Osteocyte (in vitro differentiated cells): ENCODE data around the gene DOCK8. TPM values are rescaled to one million over a fixed set of nuclear protein-coding genes. Genes with fewer than 3 reads are reported as not detected.

ENCODE experiments used
- DNase-seq: peaks from one replicate; pipeline ENCODE4 v3.0.0; 2021; ENCODE audit warnings: mixed read lengths; ENCODE audit not compliant: unreplicated experiment; ENCODE audit errors: extremely low spot score
- H3K27ac Mint-ChIP-seq: one replicate; pipeline ENCODE4 v1.8.0; 2021; ENCODE audit warnings: mild to moderate bottlenecking, mixed read lengths; ENCODE audit not compliant: unreplicated experiment
- H3K27me3 Mint-ChIP-seq: one replicate; pipeline ENCODE4 v1.8.0; 2021; ENCODE audit warnings: mixed read lengths; ENCODE audit not compliant: unreplicated experiment
- H3K36me3 Mint-ChIP-seq: one replicate; pipeline ENCODE4 v1.8.0; 2021; ENCODE audit warnings: mixed read lengths; ENCODE audit not compliant: unreplicated experiment
- H3K4me1 Mint-ChIP-seq: one replicate; pipeline ENCODE4 v1.8.0; 2021; ENCODE audit warnings: mixed read lengths; ENCODE audit not compliant: unreplicated experiment
- H3K4me3 Mint-ChIP-seq: one replicate; pipeline ENCODE4 v1.8.0; 2021; ENCODE audit warnings: mild to moderate bottlenecking, moderate library complexity, mixed read lengths; ENCODE audit not compliant: unreplicated experiment
- H3K9me3 Mint-ChIP-seq: one replicate; pipeline ENCODE4 v1.8.0; 2021; ENCODE audit warnings: mixed read lengths; ENCODE audit not compliant: unreplicated experiment
- total RNA-seq: library from RNA; stranded (reverse); gene quantifications from 2 replicates; pipeline ENCODE4 v1.2.1, GENCODE V29; 2021
- TF ChIP-seq, protein P1 (sequence below): fragments of 200-600 bp; sonication (generic); IDR thresholded peaks from 2 replicates; pipeline ENCODE4 v1.5.0; 2021; ENCODE audit warnings: antibody characterized with exemption, mild to moderate bottlenecking, moderate library complexity

DOCK8 gene
- total RNA-seq, 1 donor from 2014 or later: not detected

DNA sequence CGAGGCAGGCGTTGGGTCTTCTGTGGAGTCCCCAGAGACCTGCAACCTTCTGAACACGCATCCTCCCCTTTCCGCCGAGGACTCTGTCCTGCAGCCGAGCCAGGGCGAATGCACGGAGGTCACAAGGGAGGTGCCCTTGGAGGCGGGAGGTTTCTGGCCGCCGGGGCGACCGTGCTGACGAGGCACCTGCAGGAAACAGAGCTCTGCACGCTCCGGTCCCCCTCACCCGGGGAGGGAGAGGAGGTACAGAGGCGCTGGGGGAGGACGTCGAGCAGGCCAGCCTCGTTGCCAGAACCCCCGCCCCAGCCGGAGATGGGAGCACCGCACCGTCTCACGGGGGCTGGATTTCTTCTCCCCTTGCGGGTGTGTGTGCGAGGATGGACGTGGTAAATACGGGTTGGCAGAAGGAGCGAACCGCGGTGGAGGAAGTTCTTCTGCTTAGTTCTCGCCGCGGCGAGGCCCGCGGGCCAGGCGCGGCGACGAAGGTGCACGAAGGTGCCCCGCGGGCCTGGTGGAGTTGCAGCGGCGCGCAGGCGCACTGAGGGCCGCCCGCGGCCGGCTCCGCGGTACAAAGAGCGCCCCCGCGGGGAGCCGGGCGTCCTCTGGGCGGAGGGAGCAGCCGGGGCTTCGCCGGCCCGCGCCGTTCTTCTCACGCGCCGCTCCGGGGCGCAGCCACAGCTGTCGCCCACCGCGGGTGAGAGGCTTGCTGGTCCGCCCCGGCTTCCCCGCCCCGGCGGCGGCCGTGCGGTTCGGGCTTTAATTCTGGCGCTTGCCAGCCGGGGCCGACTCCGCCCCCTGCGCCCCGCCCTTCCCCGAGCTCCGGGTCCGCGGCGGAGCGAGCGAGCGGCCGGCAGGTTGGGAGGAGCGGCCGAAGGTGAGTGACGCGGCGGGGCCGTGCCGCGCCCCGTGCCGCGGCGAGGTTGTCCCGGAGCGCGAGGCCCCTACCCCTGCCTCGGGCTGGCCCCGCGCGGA is 289.5 kb downstream of the DOCK8 start, which contains the start of gene KANK1:
KANK1 (plus strand) TSS at position 815 of the 972 bp plus-strand sequence.
- Mint-ChIP-seq H3K4me3 (peak within 1 kb of the TSS; percentile 68), H3K27ac (no peak within 1 kb of the TSS), H3K4me1 (peaks cover 8% of the 10 kb centered on the region), H3K36me3 (no peaks in the 10 kb centered on the region), H3K9me3 (no peaks in the 10 kb centered on the region), H3K27me3 (peaks cover 66% of the 10 kb centered on the region)
- TF ChIP-seq, protein P1, sequence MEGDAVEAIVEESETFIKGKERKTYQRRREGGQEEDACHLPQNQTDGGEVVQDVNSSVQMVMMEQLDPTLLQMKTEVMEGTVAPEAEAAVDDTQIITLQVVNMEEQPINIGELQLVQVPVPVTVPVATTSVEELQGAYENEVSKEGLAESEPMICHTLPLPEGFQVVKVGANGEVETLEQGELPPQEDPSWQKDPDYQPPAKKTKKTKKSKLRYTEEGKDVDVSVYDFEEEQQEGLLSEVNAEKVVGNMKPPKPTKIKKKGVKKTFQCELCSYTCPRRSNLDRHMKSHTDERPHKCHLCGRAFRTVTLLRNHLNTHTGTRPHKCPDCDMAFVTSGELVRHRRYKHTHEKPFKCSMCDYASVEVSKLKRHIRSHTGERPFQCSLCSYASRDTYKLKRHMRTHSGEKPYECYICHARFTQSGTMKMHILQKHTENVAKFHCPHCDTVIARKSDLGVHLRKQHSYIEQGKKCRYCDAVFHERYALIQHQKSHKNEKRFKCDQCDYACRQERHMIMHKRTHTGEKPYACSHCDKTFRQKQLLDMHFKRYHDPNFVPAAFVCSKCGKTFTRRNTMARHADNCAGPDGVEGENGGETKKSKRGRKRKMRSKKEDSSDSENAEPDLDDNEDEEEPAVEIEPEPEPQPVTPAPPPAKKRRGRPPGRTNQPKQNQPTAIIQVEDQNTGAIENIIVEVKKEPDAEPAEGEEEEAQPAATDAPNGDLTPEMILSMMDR: peak; percentile 30
- peak; percentile 86 for DNase-seq

DNA sequence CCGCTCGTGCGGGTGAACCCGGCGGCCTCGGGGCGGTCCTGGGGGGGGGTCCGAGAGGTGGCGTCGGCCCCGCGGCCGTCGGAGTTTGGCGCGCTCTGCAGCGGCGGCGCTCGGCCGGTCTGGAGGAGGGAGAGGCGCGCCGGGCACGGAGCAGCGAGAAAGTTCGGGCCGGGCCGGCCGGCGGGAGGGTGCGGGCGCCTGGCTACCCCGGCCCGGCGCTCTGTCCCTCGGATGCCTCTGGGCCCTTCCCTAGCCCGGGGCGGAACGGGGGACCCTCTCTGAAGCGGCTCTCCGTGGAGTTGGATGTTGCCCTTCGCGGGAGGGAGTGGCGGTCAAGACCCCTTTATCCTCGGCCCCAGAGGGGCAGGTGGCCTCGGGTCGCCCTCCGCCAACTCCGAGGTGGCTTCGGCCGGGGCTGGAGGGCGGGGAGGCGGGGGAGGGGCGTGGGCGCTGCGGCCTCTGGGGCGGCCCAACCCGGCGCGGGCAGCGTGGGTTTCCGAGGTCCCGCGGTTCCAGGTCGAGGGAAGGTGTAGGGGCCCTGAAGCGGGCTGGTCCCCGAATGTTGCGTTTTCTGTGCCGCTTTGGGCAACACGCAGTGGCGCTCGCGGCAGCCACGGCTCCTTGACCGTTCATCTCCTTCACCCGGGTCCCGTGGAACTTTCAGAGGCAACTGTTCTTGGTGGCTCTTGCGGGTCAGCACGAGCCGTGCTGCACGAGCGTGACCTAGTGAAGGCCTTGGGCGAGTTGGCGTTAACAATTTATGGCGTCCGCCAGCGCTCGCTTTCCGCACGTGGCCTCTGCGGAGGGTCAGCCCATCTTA is 290.5 kb downstream of the DOCK8 start:
- no peak for DNase-seq
- Mint-ChIP-seq H3K27me3 (peaks cover 67% of the 10 kb centered on the region), H3K27ac (no peak overlapping the region), H3K9me3 (no peaks in the 10 kb centered on the region), H3K4me1 (peaks cover 8% of the 10 kb centered on the region), H3K36me3 (no peaks in the 10 kb centered on the region), H3K4me3 (peak overlapping the region; percentile 62)
- TF ChIP-seq, protein P1: no peak

DNA sequence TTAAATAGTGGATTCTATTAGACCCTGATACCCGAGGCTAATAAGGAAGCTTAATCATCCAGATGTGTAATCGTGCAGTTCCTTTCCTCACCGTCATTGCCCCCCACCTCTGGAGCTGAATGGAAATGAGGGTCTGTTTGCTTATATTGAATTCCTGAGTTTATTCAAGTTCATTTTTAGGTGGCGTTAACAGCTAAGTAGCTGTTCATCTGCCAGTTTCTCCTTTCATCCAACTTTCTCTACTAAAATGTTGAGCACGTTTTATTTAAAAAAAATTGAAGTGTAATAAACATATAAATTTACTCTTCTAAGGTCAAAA is 291.0 kb downstream of the DOCK8 start:
- Mint-ChIP-seq H3K27ac (no peak overlapping the region), H3K27me3 (peaks cover 62% of the 10 kb centered on the region), H3K4me1 (peaks cover 8% of the 10 kb centered on the region), H3K9me3 (no peaks in the 10 kb centered on the region), H3K36me3 (no peaks in the 10 kb centered on the region), H3K4me3 (peak overlapping the region; percentile 62)
- DNase-seq: no peak
- TF ChIP-seq, protein P1: no peak

DNA sequence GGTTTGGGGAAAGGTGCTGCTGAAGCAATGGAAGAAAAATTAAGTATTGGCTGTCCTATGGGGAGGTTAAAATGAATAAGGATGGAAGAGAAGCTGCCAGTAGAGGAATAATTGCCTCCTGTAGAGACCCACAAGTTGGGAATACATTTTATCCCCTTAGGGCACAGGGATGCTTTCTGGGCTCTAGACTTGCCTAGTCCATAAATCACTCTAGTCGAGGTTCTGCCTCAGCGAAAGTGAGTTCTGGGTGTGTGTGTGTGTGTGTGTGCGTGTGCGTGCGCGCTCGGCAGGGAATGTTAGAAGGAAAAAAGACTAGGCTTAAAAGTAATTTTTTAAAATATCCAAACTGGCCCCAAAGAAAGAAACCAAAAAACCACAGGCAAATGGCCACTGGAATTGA is 291.6 kb downstream of the DOCK8 start:
- TF ChIP-seq, protein P1: no peak
- DNase-seq: no peak
- Mint-ChIP-seq H3K27ac (no peak overlapping the region), H3K36me3 (no peaks in the 10 kb centered on the region), H3K27me3 (peaks cover 60% of the 10 kb centered on the region), H3K4me3 (no peak overlapping the region), H3K4me1 (peaks cover 8% of the 10 kb centered on the region), H3K9me3 (no peaks in the 10 kb centered on the region)

DNA sequence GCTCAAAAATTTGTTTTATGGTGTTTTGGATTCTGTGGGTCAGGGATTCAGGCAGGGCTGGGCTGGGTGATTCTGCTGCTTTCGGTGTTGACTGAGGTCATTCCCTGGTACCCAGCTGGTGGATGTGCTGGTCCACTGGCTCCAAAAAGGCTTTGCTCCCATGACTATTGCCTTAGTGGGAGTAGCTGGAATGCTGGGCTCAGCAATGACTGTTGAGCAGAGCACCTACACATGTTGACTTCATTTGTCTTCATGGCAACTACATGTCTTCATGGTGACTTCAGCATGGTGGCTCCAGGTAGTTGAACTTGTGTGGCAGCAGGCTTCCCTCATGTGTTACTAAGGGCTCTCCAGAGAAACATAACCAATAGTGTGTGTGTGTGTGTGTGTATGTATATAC is 297.2 kb downstream of the DOCK8 start:
- H3K9me3 Mint-ChIP-seq: peaks cover 7% of the 10 kb centered on the region
- peaks cover 21% of the 10 kb centered on the region for H3K27me3 Mint-ChIP-seq
- H3K4me1 Mint-ChIP-seq: no peaks in the 10 kb centered on the region
- H3K36me3 Mint-ChIP-seq: no peaks in the 10 kb centered on the region
- no peak overlapping the region for H3K27ac Mint-ChIP-seq
- H3K4me3 Mint-ChIP-seq: no peak overlapping the region
- TF ChIP-seq, protein P1: no peak
- DNase-seq: no peak
